Thyroid gland (tissue), 4 donors: ENCODE measurements around the gene RYR2.

Source experiments
- POLR2A ChIP-seq, 2 donors: fragments of 450-650 bp; IDR thresholded peaks; one replicate each; pipeline ENCODE4 v1.6.1; 2017; ENCODE audit warnings: antibody characterized with exemption in 2 of 2, mild to moderate bottlenecking in 2 of 2, moderate library complexity in 1 of 2
- TF ChIP-seq, protein P1 (sequence below), 6 experiments: fragments of 200-600 bp in 3 of 6; fragments of 450-650 bp in 3 of 6; sonication (generic) in 3 of 6; IDR thresholded peaks; one replicate each; pipeline ENCODE4 v1.5.1; 2016 to 2019; ENCODE audit warnings: antibody characterized with exemption in 6 of 6, mild to moderate bottlenecking in 2 of 6, inconsistent platforms in 1 of 6, moderate library complexity in 1 of 6

DNA sequence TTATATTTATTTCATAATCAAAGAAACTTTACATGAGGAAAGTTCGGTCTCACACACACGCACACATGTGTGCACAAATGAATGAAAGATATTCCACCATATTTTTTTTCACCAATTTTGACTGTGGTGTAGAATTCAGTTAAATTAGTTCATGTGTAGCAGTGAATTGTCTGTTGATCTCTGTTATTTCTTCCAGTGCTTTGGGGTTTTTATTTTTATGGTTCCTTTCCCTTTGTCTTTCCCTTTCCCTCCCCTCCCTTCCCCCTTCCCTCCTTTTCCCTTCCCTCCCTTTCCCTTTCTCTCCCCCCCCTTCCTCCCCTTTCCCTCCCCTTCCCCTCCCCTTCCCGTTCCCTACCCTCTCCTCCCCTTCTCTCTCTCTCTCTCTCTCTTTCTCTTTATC is 8.9 kb downstream of the RYR2 start:
- TF ChIP-seq, protein P1, sequence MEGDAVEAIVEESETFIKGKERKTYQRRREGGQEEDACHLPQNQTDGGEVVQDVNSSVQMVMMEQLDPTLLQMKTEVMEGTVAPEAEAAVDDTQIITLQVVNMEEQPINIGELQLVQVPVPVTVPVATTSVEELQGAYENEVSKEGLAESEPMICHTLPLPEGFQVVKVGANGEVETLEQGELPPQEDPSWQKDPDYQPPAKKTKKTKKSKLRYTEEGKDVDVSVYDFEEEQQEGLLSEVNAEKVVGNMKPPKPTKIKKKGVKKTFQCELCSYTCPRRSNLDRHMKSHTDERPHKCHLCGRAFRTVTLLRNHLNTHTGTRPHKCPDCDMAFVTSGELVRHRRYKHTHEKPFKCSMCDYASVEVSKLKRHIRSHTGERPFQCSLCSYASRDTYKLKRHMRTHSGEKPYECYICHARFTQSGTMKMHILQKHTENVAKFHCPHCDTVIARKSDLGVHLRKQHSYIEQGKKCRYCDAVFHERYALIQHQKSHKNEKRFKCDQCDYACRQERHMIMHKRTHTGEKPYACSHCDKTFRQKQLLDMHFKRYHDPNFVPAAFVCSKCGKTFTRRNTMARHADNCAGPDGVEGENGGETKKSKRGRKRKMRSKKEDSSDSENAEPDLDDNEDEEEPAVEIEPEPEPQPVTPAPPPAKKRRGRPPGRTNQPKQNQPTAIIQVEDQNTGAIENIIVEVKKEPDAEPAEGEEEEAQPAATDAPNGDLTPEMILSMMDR (IDR thresholded peaks at IDR 0.05), result no peak
- TF ChIP-seq POLR2A (IDR thresholded peaks at IDR 0.05), result no peak
